K562 (cell line): ENCODE measurements around the gene BLTP3B. TPM values are rescaled to one million over a fixed set of nuclear protein-coding genes. Genes with fewer than 3 reads are reported as not detected.
A peak's percentile ranks its signal among the peaks of the same experiment; 100 is the strongest.

Experiments used
- FOXP1 ChIP-seq: sonication (generic); formaldehyde crosslinking; IDR thresholded peaks from 2 replicates; pipeline ENCODE4 v1.8.0; 2022; ENCODE audit warnings: mild to moderate bottlenecking, missing genetic modification reagents
- HDAC1 ChIP-seq, 2 experiments: fragments of 450-650 bp; IDR thresholded peaks; 2 replicates each; pipeline ENCODE4 v1.6.1; 2016 to 2017; ENCODE audit warnings: inconsistent platforms in 1 of 2, mild to moderate bottlenecking in 1 of 2, moderate library complexity in 1 of 2
- KDM5B ChIP-seq: fragments of 200-600 bp; sonication (generic); IDR thresholded peaks from 2 replicates; pipeline ENCODE4 v1.6.1; 2012; ENCODE audit warnings: low read depth, mild to moderate bottlenecking, moderate library complexity, low read length, control low read depth, inconsistent platforms; ENCODE audit not compliant: insufficient replicate concordance
- NR2C1 ChIP-seq, 2 experiments: fragments of 450-650 bp; IDR thresholded peaks; 2 replicates each; pipeline ENCODE4 v1.6.1; 2017; ENCODE audit warnings: mild to moderate bottlenecking in 2 of 2, antibody characterized with exemption in 1 of 2, inconsistent platforms in 1 of 2, missing compliant biosample characterization in 1 of 2, missing genetic modification characterization in 1 of 2
- SAFB ChIP-seq: fragments of 200-400 bp; formaldehyde crosslinking; IDR thresholded peaks from 2 replicates; pipeline ENCODE4 v1.6.1; 2017; ENCODE audit warnings: low read depth, low read length, borderline replicate concordance
- SPI1 ChIP-seq: IDR thresholded peaks from 2 replicates; pipeline ENCODE4 v1.6.1; 2011; ENCODE audit warnings: low read depth, low read length, control low read depth, borderline replicate concordance
- ZNF311 ChIP-seq: fragments of 250-450 bp; sonication (Bioruptor Pico); IDR thresholded peaks from 2 replicates; pipeline ENCODE4 v1.4.0; 2020; ENCODE audit warnings: mild to moderate bottlenecking, moderate library complexity
- ZNF583 ChIP-seq: fragments of 250-450 bp; sonication (Bioruptor Pico); IDR thresholded peaks from 2 replicates; pipeline ENCODE4 v1.4.0; 2020
- polyA plus RNA-seq, 8 experiments: library from polyadenylated mRNA; depleted of rRNA in 4 of 8; stranded (reverse) in 5 of 8; unstranded in 3 of 8; fragments of >200 nt; fragmentation: Nextera tagmentation in 2 of 8; fragmentation: Illumina TruSeq in 1 of 8; extraction: Ambion mirVana in 2 of 8; extraction: Trizol in 1 of 8; gene quantifications; 2 replicates each; pipeline versions ENCODE4 v1.2.1 to v1.2.3, GENCODE V29; 2011 to 2014; ENCODE audit warnings: inconsistent platforms in 1 of 8, missing spikeins in 1 of 8
- total RNA-seq, 7 experiments: library from RNA; depleted of rRNA in 6 of 7; stranded (reverse); fragments of >200 nt in 6 of 7; fragmentation: Illumina TruSeq in 2 of 7; extraction: Trizol in 2 of 7; gene quantifications; 2 replicates each; pipeline versions ENCODE4 v1.2.1 to v1.2.3, GENCODE V29; 2011 to 2021; ENCODE audit warnings: low replicate concordance in 1 of 7
- TF ChIP-seq, protein P1 (sequence below), 3 experiments: fragments of 200-800 bp in 1 of 3; fragments of 250-450 bp in 1 of 3; fragments of 450-650 bp in 1 of 3; sonication (Bioruptor Pico) in 1 of 3; sonication (Bioruptor generic) in 1 of 3; formaldehyde crosslinking in 1 of 3; IDR thresholded peaks; 2 replicates each; pipeline versions ENCODE4 v1.6.1 to v1.8.0; 2016 to 2022; ENCODE audit warnings: mild to moderate bottlenecking in 2 of 3, missing genetic modification characterization in 2 of 3, missing compliant biosample characterization in 1 of 3, moderate library complexity in 1 of 3
- TF ChIP-seq, protein P2 (sequence below): fragments of 250-450 bp; sonication (Bioruptor Pico); IDR thresholded peaks from 2 replicates; pipeline ENCODE4 v1.8.0; 2022; ENCODE audit warnings: inconsistent platforms, mild to moderate bottlenecking, moderate library complexity, borderline replicate concordance
- TF ChIP-seq, protein P3 (sequence below), 2 experiments: fragments of 450-650 bp; IDR thresholded peaks; 2 replicates each; pipeline ENCODE4 v1.6.1; 2016
- TF ChIP-seq, protein P4 (sequence below): sonication (generic); formaldehyde crosslinking; IDR thresholded peaks from 2 replicates; pipeline ENCODE4 v1.8.0; 2022; ENCODE audit warnings: mild to moderate bottlenecking, missing genetic modification reagents
- TF ChIP-seq, protein P5 (sequence below), 2 experiments: fragments of 450-650 bp in 1 of 2; sonication (generic) in 1 of 2; formaldehyde crosslinking; conservative IDR thresholded peaks; 2 replicates each; pipeline versions ENCODE4 v1.4.0 to v1.8.1; 2020 to 2022; ENCODE audit warnings: mild to moderate bottlenecking in 1 of 2, missing genetic modification reagents in 1 of 2

The BLTP3B gene
- total and polyA plus RNA-seq, 9 of the 15 experiments (the other 6 are each of a cell fraction or from before 2014, with no cell fraction given) = 3.9 to 27.4 (median 19.7) TPM

DNA sequence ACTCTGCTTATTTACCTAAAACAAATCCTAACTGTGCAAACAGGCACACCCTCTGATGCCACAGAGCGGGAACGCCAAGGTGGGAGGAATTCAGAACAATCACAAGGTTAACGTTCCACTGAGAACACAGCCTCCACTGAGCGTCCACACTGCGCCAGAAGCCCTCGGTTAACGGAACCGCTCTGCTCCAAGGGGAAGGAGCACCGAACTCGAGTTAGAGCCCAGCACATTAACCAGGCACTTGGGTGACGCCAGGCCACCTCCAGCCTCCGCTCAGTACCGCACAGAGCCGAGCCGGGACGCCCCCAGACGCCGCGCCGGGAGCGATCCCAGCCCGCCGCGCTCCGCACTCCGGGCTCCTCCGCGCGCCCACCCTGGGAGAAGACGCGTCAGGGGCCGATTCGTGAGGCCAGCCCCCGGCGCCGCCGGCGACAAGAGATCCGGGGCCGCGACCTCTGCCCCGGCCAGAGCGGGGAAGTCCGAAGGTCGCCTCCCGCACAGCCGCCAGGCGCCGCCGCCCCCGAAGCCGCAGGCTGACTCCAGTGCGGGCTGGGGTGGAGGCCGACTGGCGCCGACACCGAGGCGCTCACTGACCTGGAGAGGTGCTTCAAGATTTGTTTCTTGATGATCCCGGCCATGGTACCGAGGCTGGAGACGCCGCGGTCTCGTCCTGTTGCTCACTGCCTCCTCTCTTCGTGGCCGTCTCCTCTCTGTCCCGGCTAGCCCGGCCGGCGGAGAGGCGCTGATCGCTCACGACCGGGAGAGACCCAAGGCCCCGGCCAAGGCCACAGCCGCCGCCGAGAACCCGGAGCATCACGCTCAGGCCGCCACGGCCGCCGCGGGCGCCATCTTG is 450 bp downstream of the BLTP3B start (continued):
- TF ChIP-seq, protein P1, sequence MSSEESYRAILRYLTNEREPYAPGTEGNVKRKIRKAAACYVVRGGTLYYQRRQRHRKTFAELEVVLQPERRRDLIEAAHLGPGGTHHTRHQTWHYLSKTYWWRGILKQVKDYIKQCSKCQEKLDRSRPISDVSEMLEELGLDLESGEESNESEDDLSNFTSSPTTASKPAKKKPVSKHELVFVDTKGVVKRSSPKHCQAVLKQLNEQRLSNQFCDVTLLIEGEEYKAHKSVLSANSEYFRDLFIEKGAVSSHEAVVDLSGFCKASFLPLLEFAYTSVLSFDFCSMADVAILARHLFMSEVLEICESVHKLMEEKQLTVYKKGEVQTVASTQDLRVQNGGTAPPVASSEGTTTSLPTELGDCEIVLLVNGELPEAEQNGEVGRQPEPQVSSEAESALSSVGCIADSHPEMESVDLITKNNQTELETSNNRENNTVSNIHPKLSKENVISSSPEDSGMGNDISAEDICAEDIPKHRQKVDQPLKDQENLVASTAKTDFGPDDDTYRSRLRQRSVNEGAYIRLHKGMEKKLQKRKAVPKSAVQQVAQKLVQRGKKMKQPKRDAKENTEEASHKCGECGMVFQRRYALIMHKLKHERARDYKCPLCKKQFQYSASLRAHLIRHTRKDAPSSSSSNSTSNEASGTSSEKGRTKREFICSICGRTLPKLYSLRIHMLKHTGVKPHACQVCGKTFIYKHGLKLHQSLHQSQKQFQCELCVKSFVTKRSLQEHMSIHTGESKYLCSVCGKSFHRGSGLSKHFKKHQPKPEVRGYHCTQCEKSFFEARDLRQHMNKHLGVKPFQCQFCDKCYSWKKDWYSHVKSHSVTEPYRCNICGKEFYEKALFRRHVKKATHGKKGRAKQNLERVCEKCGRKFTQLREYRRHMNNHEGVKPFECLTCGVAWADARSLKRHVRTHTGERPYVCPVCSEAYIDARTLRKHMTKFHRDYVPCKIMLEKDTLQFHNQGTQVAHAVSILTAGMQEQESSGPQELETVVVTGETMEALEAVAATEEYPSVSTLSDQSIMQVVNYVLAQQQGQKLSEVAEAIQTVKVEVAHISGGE (CRISPR knock-in tag; IDR thresholded peaks at IDR 0.05) = no peak
- TF ChIP-seq, protein P2, sequence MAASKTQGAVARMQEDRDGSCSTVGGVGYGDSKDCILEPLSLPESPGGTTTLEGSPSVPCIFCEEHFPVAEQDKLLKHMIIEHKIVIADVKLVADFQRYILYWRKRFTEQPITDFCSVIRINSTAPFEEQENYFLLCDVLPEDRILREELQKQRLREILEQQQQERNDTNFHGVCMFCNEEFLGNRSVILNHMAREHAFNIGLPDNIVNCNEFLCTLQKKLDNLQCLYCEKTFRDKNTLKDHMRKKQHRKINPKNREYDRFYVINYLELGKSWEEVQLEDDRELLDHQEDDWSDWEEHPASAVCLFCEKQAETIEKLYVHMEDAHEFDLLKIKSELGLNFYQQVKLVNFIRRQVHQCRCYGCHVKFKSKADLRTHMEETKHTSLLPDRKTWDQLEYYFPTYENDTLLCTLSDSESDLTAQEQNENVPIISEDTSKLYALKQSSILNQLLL = no peak
- TF ChIP-seq, protein P3, sequence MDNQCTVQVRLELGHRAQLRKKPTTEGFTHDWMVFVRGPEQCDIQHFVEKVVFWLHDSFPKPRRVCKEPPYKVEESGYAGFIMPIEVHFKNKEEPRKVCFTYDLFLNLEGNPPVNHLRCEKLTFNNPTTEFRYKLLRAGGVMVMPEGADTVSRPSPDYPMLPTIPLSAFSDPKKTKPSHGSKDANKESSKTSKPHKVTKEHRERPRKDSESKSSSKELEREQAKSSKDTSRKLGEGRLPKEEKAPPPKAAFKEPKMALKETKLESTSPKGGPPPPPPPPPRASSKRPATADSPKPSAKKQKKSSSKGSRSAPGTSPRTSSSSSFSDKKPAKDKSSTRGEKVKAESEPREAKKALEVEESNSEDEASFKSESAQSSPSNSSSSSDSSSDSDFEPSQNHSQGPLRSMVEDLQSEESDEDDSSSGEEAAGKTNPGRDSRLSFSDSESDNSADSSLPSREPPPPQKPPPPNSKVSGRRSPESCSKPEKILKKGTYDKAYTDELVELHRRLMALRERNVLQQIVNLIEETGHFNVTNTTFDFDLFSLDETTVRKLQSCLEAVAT (IDR thresholded peaks at IDR 0.05) = peak in 1 of 2 experiments; percentile 14; a peak in 1 of 4 replicates
- TF ChIP-seq SAFB (no peak), ZNF583 (no peak), KDM5B (peak; percentile 95), ZNF311 (CRISPR knock-in tag) (no peak), NR2C1 (IDR thresholded peaks at IDR 0.05) (no peak), NR2C1 (tag; IDR thresholded peaks at IDR 0.05) (peak; percentile 54), FOXP1 (CRISPR knock-in tag) (peak; percentile 60; the same call in 1 of the 2 replicates), HDAC1 (IDR thresholded peaks at IDR 0.05) (peak in 1 of 2 experiments; percentile 24; a peak in 2 of 4 replicates), SPI1 (0 out of 2 replicates have a peak, but pooled peaks have one; percentile 1)
- TF ChIP-seq, protein P4, sequence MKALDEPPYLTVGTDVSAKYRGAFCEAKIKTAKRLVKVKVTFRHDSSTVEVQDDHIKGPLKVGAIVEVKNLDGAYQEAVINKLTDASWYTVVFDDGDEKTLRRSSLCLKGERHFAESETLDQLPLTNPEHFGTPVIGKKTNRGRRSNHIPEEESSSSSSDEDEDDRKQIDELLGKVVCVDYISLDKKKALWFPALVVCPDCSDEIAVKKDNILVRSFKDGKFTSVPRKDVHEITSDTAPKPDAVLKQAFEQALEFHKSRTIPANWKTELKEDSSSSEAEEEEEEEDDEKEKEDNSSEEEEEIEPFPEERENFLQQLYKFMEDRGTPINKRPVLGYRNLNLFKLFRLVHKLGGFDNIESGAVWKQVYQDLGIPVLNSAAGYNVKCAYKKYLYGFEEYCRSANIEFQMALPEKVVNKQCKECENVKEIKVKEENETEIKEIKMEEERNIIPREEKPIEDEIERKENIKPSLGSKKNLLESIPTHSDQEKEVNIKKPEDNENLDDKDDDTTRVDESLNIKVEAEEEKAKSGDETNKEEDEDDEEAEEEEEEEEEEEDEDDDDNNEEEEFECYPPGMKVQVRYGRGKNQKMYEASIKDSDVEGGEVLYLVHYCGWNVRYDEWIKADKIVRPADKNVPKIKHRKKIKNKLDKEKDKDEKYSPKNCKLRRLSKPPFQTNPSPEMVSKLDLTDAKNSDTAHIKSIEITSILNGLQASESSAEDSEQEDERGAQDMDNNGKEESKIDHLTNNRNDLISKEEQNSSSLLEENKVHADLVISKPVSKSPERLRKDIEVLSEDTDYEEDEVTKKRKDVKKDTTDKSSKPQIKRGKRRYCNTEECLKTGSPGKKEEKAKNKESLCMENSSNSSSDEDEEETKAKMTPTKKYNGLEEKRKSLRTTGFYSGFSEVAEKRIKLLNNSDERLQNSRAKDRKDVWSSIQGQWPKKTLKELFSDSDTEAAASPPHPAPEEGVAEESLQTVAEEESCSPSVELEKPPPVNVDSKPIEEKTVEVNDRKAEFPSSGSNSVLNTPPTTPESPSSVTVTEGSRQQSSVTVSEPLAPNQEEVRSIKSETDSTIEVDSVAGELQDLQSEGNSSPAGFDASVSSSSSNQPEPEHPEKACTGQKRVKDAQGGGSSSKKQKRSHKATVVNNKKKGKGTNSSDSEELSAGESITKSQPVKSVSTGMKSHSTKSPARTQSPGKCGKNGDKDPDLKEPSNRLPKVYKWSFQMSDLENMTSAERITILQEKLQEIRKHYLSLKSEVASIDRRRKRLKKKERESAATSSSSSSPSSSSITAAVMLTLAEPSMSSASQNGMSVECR (CRISPR knock-in tag) = peak; percentile 72
- TF ChIP-seq, protein P5, sequence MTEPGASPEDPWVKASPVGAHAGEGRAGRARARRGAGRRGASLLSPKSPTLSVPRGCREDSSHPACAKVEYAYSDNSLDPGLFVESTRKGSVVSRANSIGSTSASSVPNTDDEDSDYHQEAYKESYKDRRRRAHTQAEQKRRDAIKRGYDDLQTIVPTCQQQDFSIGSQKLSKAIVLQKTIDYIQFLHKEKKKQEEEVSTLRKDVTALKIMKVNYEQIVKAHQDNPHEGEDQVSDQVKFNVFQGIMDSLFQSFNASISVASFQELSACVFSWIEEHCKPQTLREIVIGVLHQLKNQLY (CRISPR knock-in tag; conservative IDR thresholded peaks at IDR 0.05) = no peak
